ENCODE measurements around the gene PRPH.

DNA sequence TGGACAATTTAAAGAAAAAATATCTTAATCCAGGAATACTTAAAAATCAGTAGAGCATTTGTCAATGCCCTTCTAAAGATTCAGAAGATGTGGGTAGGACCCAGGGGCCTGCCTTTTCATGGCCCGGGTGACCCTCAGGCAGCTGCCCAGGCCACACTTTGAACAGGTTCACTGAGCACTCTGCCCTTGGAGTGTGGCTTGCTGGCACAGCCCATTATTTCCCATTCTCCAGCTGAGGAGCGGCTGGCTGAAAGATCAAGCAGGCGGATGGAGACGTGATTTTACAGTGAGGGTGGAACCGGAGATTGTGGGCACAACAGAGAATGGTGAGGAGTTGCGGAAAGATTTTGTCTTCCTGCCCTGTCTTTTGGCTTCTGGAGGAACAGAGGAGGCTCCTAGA lies 7.1 kb upstream of the PRPH start:
- TF ChIP-seq EZH2 (IDR thresholded peaks at IDR 0.05; ENCODE audit: insufficient read depth, poor library complexity, severe bottlenecking) (no peak), EZH2phosphoT487 (IDR thresholded peaks at IDR 0.05; ENCODE audit: insufficient read depth, low read depth) (no peak)

Measured in GM23248 (cell line).